Measurements from ENCODE around the gene DOCK4. TPM values are rescaled to one million over a fixed set of nuclear protein-coding genes. Genes with fewer than 3 reads are reported as not detected.

The DOCK4 gene
- polyA plus RNA-seq, 1 donor (not counting 4 experiments of a cell fraction or from before 2014, with no cell fraction given), result 13.9 TPM

DNA sequence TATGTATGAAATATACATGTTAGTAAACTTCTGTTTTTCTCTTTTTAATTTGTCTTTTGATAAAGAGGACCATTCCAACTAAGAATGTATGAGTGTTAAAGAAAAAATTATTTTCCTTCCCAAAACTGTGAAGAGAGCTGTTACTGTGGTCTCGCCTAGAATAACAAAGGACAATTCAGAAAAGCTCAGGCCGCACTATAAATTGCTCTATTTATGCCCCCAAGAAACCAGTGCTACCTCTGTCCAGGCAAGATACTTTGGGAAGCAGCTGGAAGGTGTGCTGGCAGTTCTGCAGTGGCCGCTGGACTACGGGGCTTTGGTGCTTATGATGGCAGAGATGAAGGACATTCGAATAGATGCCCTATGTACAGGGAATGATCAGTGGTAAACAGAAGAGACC, 252.1 kb downstream of the DOCK4 start:
- H3K9me1 ChIP-seq (ENCODE audit: control insufficient read depth, extremely low read depth, insufficient read depth, low read length), result no peaks in the 10 kb centered on the region
- H3K36me3 ChIP-seq (ENCODE audit: control insufficient read depth in 2 of 2, extremely low read depth in 1 of 2, insufficient read depth in 2 of 2, low read length in 2 of 2), result no peaks in the 10 kb centered on the region
- no peak for TF ChIP-seq EZH2 (IDR thresholded peaks at IDR 0.05; ENCODE audit: low read length)
- TF ChIP-seq, protein P1, sequence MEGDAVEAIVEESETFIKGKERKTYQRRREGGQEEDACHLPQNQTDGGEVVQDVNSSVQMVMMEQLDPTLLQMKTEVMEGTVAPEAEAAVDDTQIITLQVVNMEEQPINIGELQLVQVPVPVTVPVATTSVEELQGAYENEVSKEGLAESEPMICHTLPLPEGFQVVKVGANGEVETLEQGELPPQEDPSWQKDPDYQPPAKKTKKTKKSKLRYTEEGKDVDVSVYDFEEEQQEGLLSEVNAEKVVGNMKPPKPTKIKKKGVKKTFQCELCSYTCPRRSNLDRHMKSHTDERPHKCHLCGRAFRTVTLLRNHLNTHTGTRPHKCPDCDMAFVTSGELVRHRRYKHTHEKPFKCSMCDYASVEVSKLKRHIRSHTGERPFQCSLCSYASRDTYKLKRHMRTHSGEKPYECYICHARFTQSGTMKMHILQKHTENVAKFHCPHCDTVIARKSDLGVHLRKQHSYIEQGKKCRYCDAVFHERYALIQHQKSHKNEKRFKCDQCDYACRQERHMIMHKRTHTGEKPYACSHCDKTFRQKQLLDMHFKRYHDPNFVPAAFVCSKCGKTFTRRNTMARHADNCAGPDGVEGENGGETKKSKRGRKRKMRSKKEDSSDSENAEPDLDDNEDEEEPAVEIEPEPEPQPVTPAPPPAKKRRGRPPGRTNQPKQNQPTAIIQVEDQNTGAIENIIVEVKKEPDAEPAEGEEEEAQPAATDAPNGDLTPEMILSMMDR (optimal IDR thresholded peaks at IDR 0.05 in 1 of 3, IDR thresholded peaks at IDR 0.05 in 1 of 3, conservative IDR thresholded peaks at IDR 0.05 in 1 of 3; ENCODE audit: extremely low read depth in 1 of 3, insufficient read depth in 2 of 3, low read length in 3 of 3), result no peak
- H2AFZ ChIP-seq (ENCODE audit: control insufficient read depth, low read length), result no peak overlapping the region
- no peaks in the 10 kb centered on the region for H3K79me2 ChIP-seq (ENCODE audit: control insufficient read depth, insufficient read depth, low read length)
- no peak overlapping the region for H3K9ac ChIP-seq (ENCODE audit: control insufficient read depth, extremely low read depth, insufficient read depth, low read length)
- H3K27me3 ChIP-seq (ENCODE audit: control insufficient read depth, extremely low read depth, insufficient read depth, low read length), result no peaks in the 10 kb centered on the region
- no peaks in the 10 kb centered on the region for H4K20me1 ChIP-seq (ENCODE audit: control insufficient read depth, extremely low read depth, insufficient read depth, low read length)
- DNase-seq (ENCODE audit: low read depth, low spot score) (no peak), FAIRE-seq (no peak)
- H3K9me3 ChIP-seq (ENCODE audit: control insufficient read depth, low read depth, low read length), result no peaks in the 10 kb centered on the region
- H3K4me3 ChIP-seq (ENCODE audit: control insufficient read depth in 2 of 3, extremely low read depth in 1 of 3, insufficient read depth in 2 of 3, low read depth in 1 of 3, low read length in 3 of 3), result no peak overlapping the region
- dilution Hi-C loops (cut with MboI; ENCODE audit: extremely low pct_ligation_motif_present, low sequenced_read_pairs), result no loop called here
- H3K4me1 ChIP-seq (ENCODE audit: control insufficient read depth, extremely low read depth, insufficient read depth, low read length), result peaks cover 19% of the 10 kb centered on the region
- no peak overlapping the region for H3K27ac ChIP-seq (ENCODE audit: control insufficient read depth, insufficient read depth, low read length)
- no peak overlapping the region for H3K4me2 ChIP-seq (ENCODE audit: control insufficient read depth, extremely low read depth, insufficient read depth, low read depth, low read length)

DNA sequence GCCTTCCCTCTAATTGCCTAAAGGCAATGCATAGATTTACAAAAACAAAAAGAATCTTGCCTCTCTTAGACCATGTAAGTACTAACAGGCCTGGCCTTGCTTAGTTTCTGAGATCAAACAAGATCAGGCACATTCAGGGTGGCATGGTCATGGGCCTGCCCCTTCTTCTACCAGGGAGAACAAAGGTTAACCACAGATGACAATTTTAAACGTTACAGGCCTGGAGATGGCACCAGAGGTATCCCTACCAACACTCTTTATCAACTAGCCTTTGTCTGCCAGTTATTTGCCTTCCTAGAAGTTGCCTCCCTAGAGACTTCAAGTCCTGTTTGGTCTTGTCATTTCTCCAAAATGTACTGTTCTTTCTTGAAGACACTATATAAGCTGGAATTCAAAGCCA, 252.6 kb downstream of the DOCK4 start:
- Histone ChIP-seq H3K79me2 (ENCODE audit: control insufficient read depth, insufficient read depth, low read length) (no peaks in the 10 kb centered on the region), H2AFZ (ENCODE audit: control insufficient read depth, low read length) (no peak overlapping the region), H3K4me1 (ENCODE audit: control insufficient read depth, extremely low read depth, insufficient read depth, low read length) (peaks cover 19% of the 10 kb centered on the region), H3K9me3 (ENCODE audit: control insufficient read depth, low read depth, low read length) (no peaks in the 10 kb centered on the region), H3K27me3 (ENCODE audit: control insufficient read depth, extremely low read depth, insufficient read depth, low read length) (no peaks in the 10 kb centered on the region), H3K4me3 (ENCODE audit: control insufficient read depth in 2 of 3, extremely low read depth in 1 of 3, insufficient read depth in 2 of 3, low read depth in 1 of 3, low read length in 3 of 3) (no peak overlapping the region), H4K20me1 (ENCODE audit: control insufficient read depth, extremely low read depth, insufficient read depth, low read length) (no peaks in the 10 kb centered on the region), H3K36me3 (ENCODE audit: control insufficient read depth in 2 of 2, extremely low read depth in 1 of 2, insufficient read depth in 2 of 2, low read length in 2 of 2) (no peaks in the 10 kb centered on the region), H3K4me2 (ENCODE audit: control insufficient read depth, extremely low read depth, insufficient read depth, low read depth, low read length) (peak overlapping the region; percentile 65), H3K9ac (ENCODE audit: control insufficient read depth, extremely low read depth, insufficient read depth, low read length) (no peak overlapping the region), H3K9me1 (ENCODE audit: control insufficient read depth, extremely low read depth, insufficient read depth, low read length) (no peaks in the 10 kb centered on the region), H3K27ac (ENCODE audit: control insufficient read depth, insufficient read depth, low read length) (peak overlapping the region; percentile 51)
- dilution Hi-C loops (cut with MboI; ENCODE audit: extremely low pct_ligation_motif_present, low sequenced_read_pairs), result no loop called here
- TF ChIP-seq, protein P1 (optimal IDR thresholded peaks at IDR 0.05 in 1 of 3, IDR thresholded peaks at IDR 0.05 in 1 of 3, conservative IDR thresholded peaks at IDR 0.05 in 1 of 3; ENCODE audit: extremely low read depth in 1 of 3, insufficient read depth in 2 of 3, low read length in 3 of 3), result peak; percentile 33 to 59 (median 52)
- TF ChIP-seq EZH2 (IDR thresholded peaks at IDR 0.05; ENCODE audit: low read length), result no peak
- DNase-seq (ENCODE audit: low read depth, low spot score), result peak; percentile 69
- peak; percentile 95 for FAIRE-seq
